ENCODE data around the gene PCDHGA2. TPM values are rescaled to one million over a fixed set of nuclear protein-coding genes. Genes with fewer than 3 reads are reported as not detected.
"Not testable (repeated sequence)": the region's sequence is repeated elsewhere in the genome, so short reads cannot be mapped to it uniquely, and the experiment has no call there.

Gene PCDHGA2
- total RNA-seq, 4 donors from 2014 or later, result 2.0 to 6.6 (median 4.0) TPM

GRCh38 chr5:141342773-141343172 lies 4.2 kb downstream of the PCDHGA2 start:
- no peak for DNase-seq (ENCODE audit: low spot score)
- TF ChIP-seq CTCF (IDR thresholded peaks at IDR 0.05), result no peak
- ATAC-seq (ENCODE audit: low FRiP score), result no peak

DNA sequence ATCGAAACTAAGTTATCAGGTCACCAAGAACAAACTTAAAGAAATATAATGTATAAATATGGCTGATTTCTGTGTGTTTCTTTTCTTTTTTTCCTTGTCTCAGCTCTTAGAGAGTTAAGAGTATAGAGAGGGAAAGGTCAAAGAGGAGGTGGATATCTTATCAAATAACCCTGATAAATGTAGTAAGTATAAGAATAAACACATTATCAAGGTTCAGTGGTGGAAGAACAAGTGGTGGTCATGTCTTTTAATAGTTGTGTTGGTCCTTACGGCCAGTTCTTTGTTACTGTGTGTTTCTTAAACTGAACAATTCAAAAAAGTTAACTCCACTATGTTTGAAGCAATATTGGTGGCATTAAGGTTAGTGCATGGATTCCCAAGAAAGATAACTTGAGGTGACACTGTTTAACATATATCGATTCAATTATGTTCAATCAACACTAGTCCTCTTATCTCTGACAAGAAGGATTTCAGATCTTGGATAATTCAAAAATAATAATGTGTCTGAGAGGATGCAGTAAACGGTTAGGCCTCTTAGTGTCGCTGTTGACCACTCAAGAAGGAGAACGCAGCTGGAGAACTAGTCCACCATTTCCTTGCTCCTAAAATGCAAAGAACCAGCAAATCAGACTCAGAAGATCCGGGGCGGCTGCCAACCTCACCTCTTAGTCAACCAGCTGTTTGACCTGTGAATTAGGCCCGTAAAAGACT lies 4.8 kb downstream of the PCDHGA2 start, which contains the start of gene PCDHGA3:
TSS of gene PCDHGA3 (plus strand) at position 588 of the 711 bp plus-strand sequence. CDS start 205 bp downstream, outside the sequence.
- no peak for TF ChIP-seq CTCF (IDR thresholded peaks at IDR 0.05)
- ATAC-seq (ENCODE audit: low FRiP score) (no peak), DNase-seq (ENCODE audit: low spot score) (no peak)

DNA sequence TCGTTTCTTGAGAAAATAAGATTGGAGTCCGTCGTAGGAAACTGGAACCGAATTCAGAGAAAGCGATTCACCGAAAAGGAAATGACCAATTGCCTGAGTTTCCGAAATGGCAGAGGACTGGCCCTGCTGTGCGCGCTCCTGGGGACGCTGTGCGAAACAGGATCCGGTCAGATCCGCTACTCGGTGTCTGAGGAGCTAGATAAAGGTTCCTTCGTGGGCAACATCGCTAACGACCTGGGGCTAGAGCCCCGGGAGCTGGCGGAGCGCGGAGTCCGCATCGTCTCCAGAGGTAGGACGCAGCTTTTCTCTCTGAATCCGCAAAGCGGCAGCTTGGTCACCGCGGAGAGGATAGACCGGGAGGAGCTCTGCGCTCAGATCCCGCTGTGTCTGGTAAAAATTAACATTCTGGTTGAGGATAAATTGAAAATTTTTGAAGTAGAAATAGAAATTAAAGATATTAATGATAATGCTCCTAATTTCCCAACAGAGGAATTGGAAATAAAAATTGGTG lies 5.4 kb downstream of the PCDHGA2 start:
- TF ChIP-seq CTCF (IDR thresholded peaks at IDR 0.05), result no peak
- ATAC-seq (ENCODE audit: low FRiP score), result no peak
- no peak for DNase-seq (ENCODE audit: low spot score)

GRCh38 chr5:141345327-141345726 lies 6.8 kb downstream of the PCDHGA2 start:
- DNase-seq (ENCODE audit: low spot score), result no peak
- ATAC-seq (ENCODE audit: low FRiP score), result no peak

DNA sequence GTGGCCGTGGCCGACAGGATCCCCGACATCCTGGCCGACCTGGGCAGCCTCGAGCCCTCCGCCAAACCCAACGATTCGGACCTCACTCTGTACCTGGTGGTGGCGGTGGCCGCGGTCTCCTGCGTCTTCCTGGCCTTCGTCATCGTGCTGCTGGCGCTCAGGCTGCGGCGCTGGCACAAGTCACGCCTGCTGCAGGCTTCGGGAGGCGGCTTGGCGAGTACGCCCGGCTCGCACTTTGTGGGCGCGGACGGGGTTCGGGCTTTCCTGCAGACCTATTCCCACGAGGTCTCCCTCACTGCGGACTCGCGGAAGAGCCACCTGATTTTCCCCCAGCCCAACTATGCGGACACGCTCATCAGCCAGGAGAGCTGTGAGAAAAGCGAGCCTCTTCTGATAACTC lies 7.5 kb downstream of the PCDHGA2 start:
- ATAC-seq (ENCODE audit: low FRiP score), result not testable (repeated sequence)

More at GRCh38 chr5:141345327-141345726, 6.8 kb downstream of the PCDHGA2 start:
- no peak for TF ChIP-seq CTCF (IDR thresholded peaks at IDR 0.05)

DNA sequence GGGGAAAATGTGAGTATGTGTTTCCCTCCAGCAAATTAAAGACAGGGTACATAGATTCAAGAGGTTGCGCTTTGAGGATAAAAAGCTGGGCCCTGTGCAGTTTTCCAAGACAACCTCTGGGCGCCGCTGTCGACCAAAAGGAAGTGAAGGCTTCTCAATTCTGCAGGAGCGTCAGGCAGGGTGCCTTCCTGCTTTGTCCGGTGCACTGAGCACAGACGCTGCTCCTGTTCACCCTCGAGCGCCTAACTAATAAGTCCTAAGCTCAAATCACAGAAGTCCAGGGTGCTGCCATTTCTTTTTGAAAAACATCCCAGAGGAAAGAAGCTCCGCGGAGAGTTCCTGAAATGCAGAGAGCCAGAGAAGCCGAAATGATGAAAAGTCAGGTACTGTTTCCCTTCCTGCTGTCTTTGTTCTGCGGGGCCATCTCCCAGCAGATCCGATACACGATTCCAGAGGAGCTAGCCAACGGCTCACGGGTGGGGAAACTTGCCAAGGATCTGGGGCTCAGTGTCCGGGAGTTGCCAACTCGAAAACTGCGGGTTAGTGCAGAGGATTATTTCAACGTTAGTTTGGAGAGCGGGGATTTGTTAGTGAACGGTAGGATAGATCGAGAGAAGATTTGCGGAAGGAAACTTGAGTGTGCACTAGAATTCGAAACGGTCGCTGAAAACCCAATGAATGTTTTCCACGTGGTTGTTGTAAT lies 11.5 kb downstream of the PCDHGA2 start, which contains the start of gene PCDHGB1:
TSS of gene PCDHGB1 (plus strand) at position 183 of the 703 bp plus-strand sequence. CDS start at position 345, 162 bp downstream.
- DNase-seq (ENCODE audit: low spot score) (no peak), ATAC-seq (ENCODE audit: low FRiP score) (no peak)
- no peak for TF ChIP-seq CTCF (IDR thresholded peaks at IDR 0.05)

More for the DNA sequence above, 7.5 kb downstream of the PCDHGA2 start:
- DNase-seq (ENCODE audit: low spot score), result not testable (repeated sequence)

GRCh38 chr5:141351591-141351990 lies 13.0 kb downstream of the PCDHGA2 start:
- no peak for TF ChIP-seq CTCF (IDR thresholded peaks at IDR 0.05)
- DNase-seq (ENCODE audit: low spot score), result no peak
- no peak for ATAC-seq (ENCODE audit: low FRiP score)
